ENCODE results near the gene ZNF184. TPM values are rescaled to one million over a fixed set of nuclear protein-coding genes. Genes with fewer than 3 reads are reported as not detected.
A peak's percentile ranks its signal among the peaks of the same experiment; 100 is the strongest.

The ZNF184 gene
- total and polyA plus RNA-seq, 9 of the 15 experiments (the other 6 are each of a cell fraction or from before 2014, with no cell fraction given): 7.6 to 22.2 (median 12.8) TPM

GRCh38 chr6:27478706-27479318, 5.9 kb upstream of the ZNF184 start (continued):
- no peak for TF ChIP-seq CREB3 (tag; conservative IDR thresholded peaks at IDR 0.05; ENCODE audit: low read depth)
- peak; percentile 79 for TF ChIP-seq ZBTB8A (IDR thresholded peaks at IDR 0.05; ENCODE audit: partially characterized antibody)
- TF ChIP-seq, protein P1, sequence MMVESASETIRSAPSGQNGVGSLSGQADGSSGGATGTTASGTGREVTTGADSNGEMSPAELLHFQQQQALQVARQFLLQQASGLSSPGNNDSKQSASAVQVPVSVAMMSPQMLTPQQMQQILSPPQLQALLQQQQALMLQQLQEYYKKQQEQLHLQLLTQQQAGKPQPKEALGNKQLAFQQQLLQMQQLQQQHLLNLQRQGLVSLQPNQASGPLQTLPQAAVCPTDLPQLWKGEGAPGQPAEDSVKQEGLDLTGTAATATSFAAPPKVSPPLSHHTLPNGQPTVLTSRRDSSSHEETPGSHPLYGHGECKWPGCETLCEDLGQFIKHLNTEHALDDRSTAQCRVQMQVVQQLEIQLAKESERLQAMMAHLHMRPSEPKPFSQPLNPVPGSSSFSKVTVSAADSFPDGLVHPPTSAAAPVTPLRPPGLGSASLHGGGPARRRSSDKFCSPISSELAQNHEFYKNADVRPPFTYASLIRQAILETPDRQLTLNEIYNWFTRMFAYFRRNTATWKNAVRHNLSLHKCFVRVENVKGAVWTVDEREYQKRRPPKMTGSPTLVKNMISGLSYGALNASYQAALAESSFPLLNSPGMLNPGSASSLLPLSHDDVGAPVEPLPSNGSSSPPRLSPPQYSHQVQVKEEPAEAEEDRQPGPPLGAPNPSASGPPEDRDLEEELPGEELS (CRISPR knock-in tag; IDR thresholded peaks at IDR 0.05; ENCODE audit: borderline replicate concordance): 0 out of 2 replicates have a peak, but pooled peaks have one; percentile 21
- peak; percentile 11; the same call in 1 of the 2 replicates for TF ChIP-seq ZNF644 (tag; IDR thresholded peaks at IDR 0.05; ENCODE audit: low read depth)
- TF ChIP-seq MECOM (CRISPR knock-in tag; IDR thresholded peaks at IDR 0.05): no peak
- TF ChIP-seq ZNF592 (IDR thresholded peaks at IDR 0.05): peak; percentile 93
- TF ChIP-seq ZNF561 (CRISPR knock-in tag; conservative IDR thresholded peaks at IDR 0.05): no peak
- TF ChIP-seq THRAP3 (IDR thresholded peaks at IDR 0.05; ENCODE audit: borderline replicate concordance): no peak; the same call in 1 of the 2 replicates
- peak in 1 of 2 experiments; percentile 45; a peak in 2 of 4 replicates for TF ChIP-seq TRIM24 (IDR thresholded peaks at IDR 0.05)
- TF ChIP-seq KLF10 (CRISPR knock-in tag; IDR thresholded peaks at IDR 0.05): no peak
- TF ChIP-seq BCL6 (CRISPR knock-in tag; IDR thresholded peaks at IDR 0.05): no peak
- TF ChIP-seq SMARCE1 (IDR thresholded peaks at IDR 0.05): 0 out of 2 replicates have a peak, but pooled peaks have one; percentile 17
- TF ChIP-seq, protein P2, sequence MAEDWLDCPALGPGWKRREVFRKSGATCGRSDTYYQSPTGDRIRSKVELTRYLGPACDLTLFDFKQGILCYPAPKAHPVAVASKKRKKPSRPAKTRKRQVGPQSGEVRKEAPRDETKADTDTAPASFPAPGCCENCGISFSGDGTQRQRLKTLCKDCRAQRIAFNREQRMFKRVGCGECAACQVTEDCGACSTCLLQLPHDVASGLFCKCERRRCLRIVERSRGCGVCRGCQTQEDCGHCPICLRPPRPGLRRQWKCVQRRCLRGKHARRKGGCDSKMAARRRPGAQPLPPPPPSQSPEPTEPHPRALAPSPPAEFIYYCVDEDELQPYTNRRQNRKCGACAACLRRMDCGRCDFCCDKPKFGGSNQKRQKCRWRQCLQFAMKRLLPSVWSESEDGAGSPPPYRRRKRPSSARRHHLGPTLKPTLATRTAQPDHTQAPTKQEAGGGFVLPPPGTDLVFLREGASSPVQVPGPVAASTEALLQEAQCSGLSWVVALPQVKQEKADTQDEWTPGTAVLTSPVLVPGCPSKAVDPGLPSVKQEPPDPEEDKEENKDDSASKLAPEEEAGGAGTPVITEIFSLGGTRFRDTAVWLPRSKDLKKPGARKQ (CRISPR knock-in tag; IDR thresholded peaks at IDR 0.05): no peak
- TF ChIP-seq, protein P3, sequence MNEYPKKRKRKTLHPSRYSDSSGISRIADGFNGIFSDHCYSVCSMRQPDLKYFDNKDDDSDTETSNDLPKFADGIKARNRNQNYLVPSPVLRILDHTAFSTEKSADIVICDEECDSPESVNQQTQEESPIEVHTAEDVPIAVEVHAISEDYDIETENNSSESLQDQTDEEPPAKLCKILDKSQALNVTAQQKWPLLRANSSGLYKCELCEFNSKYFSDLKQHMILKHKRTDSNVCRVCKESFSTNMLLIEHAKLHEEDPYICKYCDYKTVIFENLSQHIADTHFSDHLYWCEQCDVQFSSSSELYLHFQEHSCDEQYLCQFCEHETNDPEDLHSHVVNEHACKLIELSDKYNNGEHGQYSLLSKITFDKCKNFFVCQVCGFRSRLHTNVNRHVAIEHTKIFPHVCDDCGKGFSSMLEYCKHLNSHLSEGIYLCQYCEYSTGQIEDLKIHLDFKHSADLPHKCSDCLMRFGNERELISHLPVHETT (CRISPR knock-in tag; conservative IDR thresholded peaks at IDR 0.05 in 1 of 2, IDR thresholded peaks at IDR 0.05 in 1 of 2): no peak

All from K562 (cell line).